ENCODE data around the gene SWAP70.
A peak's percentile ranks its signal among the peaks of the same experiment; 100 is the strongest.

Gene SWAP70

DNA sequence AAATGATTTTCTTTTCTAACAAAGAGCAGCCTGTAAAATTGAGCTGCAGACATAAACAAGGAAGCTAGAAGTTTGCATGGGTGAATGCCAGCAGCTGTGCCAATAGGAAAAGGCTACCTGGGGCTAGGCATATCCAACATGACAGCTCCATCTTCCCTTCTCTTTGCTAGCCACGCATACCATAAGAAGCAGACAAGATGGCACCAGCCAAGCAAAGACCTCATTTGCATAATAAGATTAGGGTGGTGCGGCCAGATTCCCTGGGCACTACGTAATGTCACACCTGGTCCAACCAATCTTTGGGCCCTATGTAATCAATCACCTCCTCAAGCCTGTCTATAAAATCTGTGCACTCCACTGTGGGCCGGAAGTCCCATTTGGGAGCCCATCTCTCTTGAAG is 108.3 kb downstream of the SWAP70 start:
- no peak for DNase-seq (ENCODE audit: low read depth)
- H3K4me3 ChIP-seq (replicated peaks; ENCODE audit: low read depth, low read length) = no peak overlapping the region
- TF ChIP-seq, protein P1, sequence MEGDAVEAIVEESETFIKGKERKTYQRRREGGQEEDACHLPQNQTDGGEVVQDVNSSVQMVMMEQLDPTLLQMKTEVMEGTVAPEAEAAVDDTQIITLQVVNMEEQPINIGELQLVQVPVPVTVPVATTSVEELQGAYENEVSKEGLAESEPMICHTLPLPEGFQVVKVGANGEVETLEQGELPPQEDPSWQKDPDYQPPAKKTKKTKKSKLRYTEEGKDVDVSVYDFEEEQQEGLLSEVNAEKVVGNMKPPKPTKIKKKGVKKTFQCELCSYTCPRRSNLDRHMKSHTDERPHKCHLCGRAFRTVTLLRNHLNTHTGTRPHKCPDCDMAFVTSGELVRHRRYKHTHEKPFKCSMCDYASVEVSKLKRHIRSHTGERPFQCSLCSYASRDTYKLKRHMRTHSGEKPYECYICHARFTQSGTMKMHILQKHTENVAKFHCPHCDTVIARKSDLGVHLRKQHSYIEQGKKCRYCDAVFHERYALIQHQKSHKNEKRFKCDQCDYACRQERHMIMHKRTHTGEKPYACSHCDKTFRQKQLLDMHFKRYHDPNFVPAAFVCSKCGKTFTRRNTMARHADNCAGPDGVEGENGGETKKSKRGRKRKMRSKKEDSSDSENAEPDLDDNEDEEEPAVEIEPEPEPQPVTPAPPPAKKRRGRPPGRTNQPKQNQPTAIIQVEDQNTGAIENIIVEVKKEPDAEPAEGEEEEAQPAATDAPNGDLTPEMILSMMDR (IDR thresholded peaks at IDR 0.05; ENCODE audit: low read length, missing control alignments) = no peak

DNA sequence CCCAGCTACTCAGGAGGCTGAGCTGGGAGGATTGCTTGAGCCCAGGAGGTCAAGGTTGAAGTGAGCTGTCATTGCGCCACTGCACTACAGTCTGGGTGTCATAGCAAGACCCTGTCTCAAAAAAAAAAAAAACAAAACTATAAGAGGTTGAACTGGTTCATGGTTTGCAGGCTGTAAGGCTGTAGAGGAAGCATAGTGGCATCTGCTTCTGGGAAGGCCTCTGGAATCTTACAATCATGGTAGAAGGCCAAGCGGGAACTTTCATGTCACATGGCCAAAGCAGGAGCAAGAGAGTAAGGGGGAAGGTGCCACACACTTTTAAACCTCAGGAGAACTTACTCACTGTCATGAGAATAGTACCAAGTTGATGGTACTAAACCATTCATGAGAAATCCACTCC is 109.6 kb downstream of the SWAP70 start:
- no peak overlapping the region for H3K4me3 ChIP-seq (replicated peaks; ENCODE audit: low read depth, low read length)
- DNase-seq (ENCODE audit: low read depth) = no peak
- TF ChIP-seq, protein P1 (IDR thresholded peaks at IDR 0.05; ENCODE audit: low read length, missing control alignments) = no peak

DNA sequence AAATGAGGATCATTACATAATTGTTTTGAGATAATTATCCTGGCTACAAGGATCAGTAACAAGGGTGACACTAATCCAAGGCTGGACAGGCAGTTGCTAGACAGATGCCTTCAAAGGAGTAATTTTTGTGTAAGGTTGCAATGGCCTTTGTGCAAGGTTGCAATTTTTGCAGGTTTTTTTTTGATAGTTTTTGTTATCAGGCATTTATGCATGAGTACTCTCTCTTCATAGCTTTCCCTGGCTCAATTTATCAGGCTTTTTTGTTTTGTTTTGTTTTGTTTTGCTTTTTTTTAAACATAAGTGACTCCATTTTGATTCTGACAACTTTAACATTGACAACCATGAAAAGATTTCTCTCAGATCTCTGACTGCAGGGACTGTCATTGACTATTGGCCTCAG is 110.2 kb downstream of the SWAP70 start:
- no peak for DNase-seq (ENCODE audit: low read depth)
- TF ChIP-seq, protein P1 (IDR thresholded peaks at IDR 0.05; ENCODE audit: low read length, missing control alignments) = no peak
- H3K4me3 ChIP-seq (replicated peaks; ENCODE audit: low read depth, low read length) = no peak overlapping the region

DNA sequence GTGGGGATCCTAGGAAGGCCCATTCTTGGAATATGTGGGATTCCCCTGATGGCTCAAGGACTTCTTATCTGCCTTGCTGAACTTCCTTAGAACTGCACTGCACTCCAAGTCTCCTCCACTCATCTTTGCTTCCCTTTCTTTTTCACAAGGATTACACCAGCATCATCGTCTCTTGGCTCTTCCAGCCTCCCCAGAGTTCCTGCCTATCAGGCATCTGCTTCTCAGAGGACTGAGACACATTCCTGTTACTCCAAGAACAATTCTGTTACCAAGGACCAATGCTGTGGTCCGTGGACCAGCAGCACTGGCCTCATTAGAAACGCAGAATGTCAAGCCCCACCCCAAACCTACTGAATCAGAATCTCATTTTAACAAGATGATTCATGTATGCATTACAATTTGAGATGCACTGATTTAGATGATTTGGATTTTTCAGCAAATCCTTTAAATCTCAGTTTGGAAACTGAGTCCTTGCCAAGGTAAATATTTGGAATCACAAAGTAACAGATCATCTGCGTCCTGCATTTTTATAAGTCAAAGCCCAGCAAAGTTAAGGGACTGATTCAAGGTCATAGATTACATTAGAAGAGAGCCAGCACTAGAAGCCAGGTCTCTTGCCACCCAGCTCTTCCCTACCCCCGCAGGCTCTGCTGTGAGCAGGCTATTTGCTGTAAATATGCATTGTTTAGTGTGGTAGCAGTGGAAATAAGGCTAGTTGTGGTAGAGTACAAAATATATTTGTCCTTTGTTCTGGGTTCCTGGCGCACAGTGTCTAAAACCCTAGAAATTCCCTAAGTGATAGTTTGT is 110.9 kb downstream of the SWAP70 start:
- H3K4me3 ChIP-seq (replicated peaks; ENCODE audit: low read depth, low read length) = no peak overlapping the region
- peak; percentile 71 for DNase-seq (ENCODE audit: low read depth)
- TF ChIP-seq, protein P1 (IDR thresholded peaks at IDR 0.05; ENCODE audit: low read length, missing control alignments) = no peak

DNA sequence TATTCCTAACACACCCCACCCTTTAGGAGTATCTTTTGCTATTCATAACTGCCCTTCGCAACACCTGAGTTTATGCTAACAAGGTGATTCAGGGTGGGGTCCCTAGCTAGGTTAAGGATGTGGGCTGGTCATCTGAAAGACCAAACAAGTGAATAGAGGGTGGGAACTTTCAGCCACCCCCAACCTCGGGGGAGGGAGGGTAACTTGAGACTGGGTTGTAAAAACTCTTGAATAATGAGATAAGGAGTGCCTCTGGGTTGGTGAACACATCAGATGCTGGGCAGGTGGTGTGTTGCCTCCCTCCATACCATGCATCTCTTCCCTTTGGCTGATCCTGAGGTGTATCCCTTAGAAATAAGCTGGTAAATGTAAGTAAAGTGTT is 111.5 kb downstream of the SWAP70 start:
- TF ChIP-seq, protein P1 (IDR thresholded peaks at IDR 0.05; ENCODE audit: low read length, missing control alignments) = no peak
- DNase-seq (ENCODE audit: low read depth) = no peak

DNA sequence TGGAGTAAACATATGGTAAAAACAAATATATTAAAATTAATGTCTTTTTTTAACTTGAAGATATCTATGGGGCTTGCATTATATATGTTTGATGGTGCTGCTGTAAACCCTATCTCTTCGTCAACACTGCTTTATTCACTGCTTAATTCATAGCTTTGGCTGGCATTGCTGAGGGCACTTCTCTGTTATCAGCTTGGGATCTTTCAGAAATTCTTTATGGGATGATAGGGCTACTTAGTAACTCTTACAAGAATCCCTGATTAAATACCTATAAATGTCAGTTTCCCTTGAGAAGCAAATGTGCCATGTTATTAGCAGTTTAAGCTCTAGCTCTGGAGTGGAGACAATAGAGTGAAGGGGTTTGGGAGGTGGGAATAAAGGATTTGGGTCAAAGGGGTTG is 112.3 kb downstream of the SWAP70 start:
- TF ChIP-seq, protein P1 (IDR thresholded peaks at IDR 0.05; ENCODE audit: low read length, missing control alignments) = no peak
- no peak overlapping the region for H3K4me3 ChIP-seq (replicated peaks; ENCODE audit: low read depth, low read length)

More for the DNA sequence above, 111.5 kb downstream of the SWAP70 start:
- no peak overlapping the region for H3K4me3 ChIP-seq (replicated peaks; ENCODE audit: low read depth, low read length)

DNA sequence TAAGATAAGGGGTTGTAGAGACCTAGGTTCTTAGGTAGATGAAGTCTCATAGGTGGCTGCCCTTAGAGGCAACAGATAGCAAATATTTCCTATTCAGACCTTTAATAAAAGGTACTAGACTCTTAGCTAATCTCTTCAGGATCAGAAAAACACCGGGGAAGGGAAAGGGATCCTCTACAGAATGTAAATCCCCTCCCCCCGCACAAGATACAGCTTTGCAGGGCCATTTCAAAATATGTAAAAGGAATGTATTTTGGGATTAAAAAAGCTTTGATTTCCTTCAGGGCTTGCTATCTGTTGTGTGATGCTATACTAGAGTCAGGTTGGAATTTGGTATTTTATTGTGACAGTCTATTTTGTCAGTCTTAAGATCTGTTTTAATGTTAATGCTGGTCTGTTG is 113.2 kb downstream of the SWAP70 start:
- no peak for DNase-seq (ENCODE audit: low read depth)
- TF ChIP-seq, protein P1 (IDR thresholded peaks at IDR 0.05; ENCODE audit: low read length, missing control alignments) = no peak
- no peak overlapping the region for H3K4me3 ChIP-seq (replicated peaks; ENCODE audit: low read depth, low read length)

More for the DNA sequence above, 112.3 kb downstream of the SWAP70 start:
- DNase-seq (ENCODE audit: low read depth) = no peak
